ENCODE results near the gene MTMR2. TPM values are rescaled to one million over a fixed set of nuclear protein-coding genes. Genes with fewer than 3 reads are reported as not detected.
A peak's percentile ranks its signal among the peaks of the same experiment; 100 is the strongest.

The MTMR2 gene
- total and polyA plus RNA-seq, 2 donors (not counting 1 experiment from before 2014, with no cell fraction given) = 4.8 to 15.4 TPM

DNA sequence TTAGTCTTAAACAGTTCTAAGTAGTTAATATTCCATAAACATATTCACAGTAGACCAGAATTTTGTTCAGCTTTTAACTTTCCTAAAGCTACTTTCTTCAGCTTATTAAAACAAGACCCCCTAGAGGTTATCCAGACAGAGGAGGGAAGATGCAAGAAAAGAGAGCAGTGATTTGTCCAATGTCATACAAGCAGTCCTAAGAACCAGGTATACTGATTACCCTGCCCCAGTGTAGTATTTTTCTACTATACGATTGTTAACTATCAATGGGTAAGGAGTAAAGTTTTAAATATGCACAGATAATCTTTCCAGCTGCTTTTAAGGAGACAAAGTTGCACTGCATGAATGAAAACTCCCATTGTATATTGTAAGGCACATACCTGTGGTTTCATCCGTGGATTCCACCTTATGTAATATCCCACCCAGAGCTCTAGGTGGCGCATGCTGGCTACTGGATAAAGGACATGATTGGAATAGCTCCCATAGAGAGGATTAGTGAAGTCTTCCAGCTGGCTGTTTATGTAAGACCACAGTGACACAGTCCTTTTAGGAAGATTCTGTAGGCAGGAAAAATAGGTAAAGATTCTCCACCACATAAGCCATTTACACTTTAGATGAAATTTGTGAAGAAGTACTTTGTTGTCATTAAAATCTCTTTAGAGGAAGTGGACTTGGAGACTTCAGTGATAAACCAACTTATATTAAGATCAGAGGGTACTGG, 88.0 kb downstream of the MTMR2 start:
- ChIA-PET CTCF (interaction anchor here (0.7 to 5.1 kb wide), 36 partner anchors 8 to 745 kb away, joined by 3 to 97 read pairs (median 4); partner anchors contain the start of genes CCDC82, CEP57, JRKL and MAML2), POLR2A (interaction anchor here (1.6 kb wide), 1 partner anchor 507 kb away, joined by 4 read pairs; the partner anchor contains the start of gene MAML2)
- H3K36me3 ChIP-seq (replicated peaks in 1 of 2; ENCODE audit: control extremely low read depth in 1 of 2, control insufficient read depth in 1 of 2, extremely low read depth in 1 of 2, insufficient read depth in 2 of 2, low read length in 1 of 2) = peaks cover 0 to 44% of the 10 kb centered on the region in 2 experiments
- no peaks in the 10 kb centered on the region for H4K20me1 ChIP-seq (ENCODE audit: control insufficient read depth, insufficient read depth, low read length, poor library complexity, severe bottlenecking)
- H3K79me2 ChIP-seq (ENCODE audit: control insufficient read depth, insufficient read depth, low read length) = no peaks in the 10 kb centered on the region
- intact Hi-C loops (cut with micrococcal nuclease) = loop anchor here (1.0 to 2.0 kb wide), 3 partner anchors 507 to 590 kb away; partner anchors contain the start of gene MAML2
- TF ChIP-seq, protein P1, sequence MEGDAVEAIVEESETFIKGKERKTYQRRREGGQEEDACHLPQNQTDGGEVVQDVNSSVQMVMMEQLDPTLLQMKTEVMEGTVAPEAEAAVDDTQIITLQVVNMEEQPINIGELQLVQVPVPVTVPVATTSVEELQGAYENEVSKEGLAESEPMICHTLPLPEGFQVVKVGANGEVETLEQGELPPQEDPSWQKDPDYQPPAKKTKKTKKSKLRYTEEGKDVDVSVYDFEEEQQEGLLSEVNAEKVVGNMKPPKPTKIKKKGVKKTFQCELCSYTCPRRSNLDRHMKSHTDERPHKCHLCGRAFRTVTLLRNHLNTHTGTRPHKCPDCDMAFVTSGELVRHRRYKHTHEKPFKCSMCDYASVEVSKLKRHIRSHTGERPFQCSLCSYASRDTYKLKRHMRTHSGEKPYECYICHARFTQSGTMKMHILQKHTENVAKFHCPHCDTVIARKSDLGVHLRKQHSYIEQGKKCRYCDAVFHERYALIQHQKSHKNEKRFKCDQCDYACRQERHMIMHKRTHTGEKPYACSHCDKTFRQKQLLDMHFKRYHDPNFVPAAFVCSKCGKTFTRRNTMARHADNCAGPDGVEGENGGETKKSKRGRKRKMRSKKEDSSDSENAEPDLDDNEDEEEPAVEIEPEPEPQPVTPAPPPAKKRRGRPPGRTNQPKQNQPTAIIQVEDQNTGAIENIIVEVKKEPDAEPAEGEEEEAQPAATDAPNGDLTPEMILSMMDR (IDR thresholded peaks at IDR 0.05) = peak; percentile 92
- TF ChIP-seq EZH2 (IDR thresholded peaks at IDR 0.05; ENCODE audit: borderline replicate concordance, insufficient read depth, low read depth, low read length, poor library complexity, severe bottlenecking) = no peak
- no peaks in the 10 kb centered on the region for H3K4me1 ChIP-seq (ENCODE audit: control insufficient read depth in 2 of 2, insufficient read depth in 2 of 2, low read length in 2 of 2)
- no peak overlapping the region for H2AFZ ChIP-seq (ENCODE audit: insufficient read depth, low read depth, low read length, poor library complexity, severe bottlenecking)
- no peak overlapping the region for H3K4me3 ChIP-seq (ENCODE audit: control extremely low read depth in 1 of 5, extremely low read depth in 1 of 5, insufficient read depth in 1 of 5, low read depth in 2 of 5, low read length in 4 of 5)
- H3K27me3 ChIP-seq (replicated peaks in 1 of 4; ENCODE audit: control extremely low read depth in 1 of 4, control insufficient read depth in 3 of 4, insufficient read depth in 4 of 4, low read length in 3 of 4) = no peaks in the 10 kb centered on the region
- H3K27me3 Mint-ChIP-seq = no peaks in the 10 kb centered on the region
- H3K9me3 Mint-ChIP-seq (ENCODE audit: insufficient read depth) = no peaks in the 10 kb centered on the region
- peak; percentile 67 for DNase-seq
- no peak overlapping the region for H3K27ac Mint-ChIP-seq
- no peak overlapping the region for H3K4me3 Mint-ChIP-seq
- no peaks in the 10 kb centered on the region for H3K9me3 ChIP-seq (ENCODE audit: control extremely low read depth in 1 of 3, control insufficient read depth in 2 of 3, insufficient read depth in 1 of 3, low read length in 2 of 3)
- ATAC-seq (ENCODE audit: low read depth) = peak; percentile 90
- no peak overlapping the region for H3K27ac ChIP-seq (ENCODE audit: low read length in 2 of 2)
- no peak overlapping the region for H3K9ac ChIP-seq (ENCODE audit: low read length)
- WGBS (ENCODE audit: insufficient coverage) = no CpG with 5 or more reads among the region's 3 CpGs
- no peak overlapping the region for H3K4me2 ChIP-seq (replicated peaks; ENCODE audit: low read depth, low read length, poor library complexity, severe bottlenecking)
- no peaks in the 10 kb centered on the region for H3K4me1 Mint-ChIP-seq

DNA sequence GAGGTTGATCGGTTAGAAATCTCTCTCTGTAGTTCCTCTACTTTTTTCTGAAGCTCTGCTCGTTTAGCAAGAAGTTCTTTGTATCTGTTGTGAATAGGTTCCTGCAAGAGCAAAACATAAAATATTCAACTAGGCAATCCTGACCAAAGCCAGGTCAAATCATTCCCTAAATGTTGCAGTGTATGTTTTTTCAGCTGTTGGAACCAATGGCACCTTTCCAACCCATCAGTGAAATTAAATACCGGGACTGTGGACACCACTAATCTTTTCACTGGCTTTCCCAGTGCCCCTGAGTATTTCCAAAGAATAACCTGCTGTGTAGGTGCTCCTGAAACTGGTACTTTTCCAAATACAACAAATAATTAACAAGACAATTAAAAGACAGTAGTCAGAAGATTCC, 88.6 kb downstream of the MTMR2 start:
- DNase-seq = no peak
- H3K4me3 ChIP-seq (ENCODE audit: control extremely low read depth in 1 of 5, extremely low read depth in 1 of 5, insufficient read depth in 1 of 5, low read depth in 2 of 5, low read length in 4 of 5) = no peak overlapping the region
- no peaks in the 10 kb centered on the region for H3K79me2 ChIP-seq (ENCODE audit: control insufficient read depth, insufficient read depth, low read length)
- intact Hi-C loops (cut with micrococcal nuclease) = no loop called here
- Mint-ChIP-seq H3K27me3 (no peaks in the 10 kb centered on the region), H3K9me3 (ENCODE audit: insufficient read depth) (no peaks in the 10 kb centered on the region), H3K27ac (no peak overlapping the region), H3K4me1 (no peaks in the 10 kb centered on the region), H3K4me3 (no peak overlapping the region)
- no peaks in the 10 kb centered on the region for H3K27me3 ChIP-seq (replicated peaks in 1 of 4; ENCODE audit: control extremely low read depth in 1 of 4, control insufficient read depth in 3 of 4, insufficient read depth in 4 of 4, low read length in 3 of 4)
- H3K4me2 ChIP-seq (replicated peaks; ENCODE audit: low read depth, low read length, poor library complexity, severe bottlenecking) = no peak overlapping the region
- POLR2A ChIA-PET = interaction anchor here (1.6 kb wide), 1 partner anchor 508 kb away, joined by 4 read pairs; the partner anchor contains the start of gene MAML2
- ATAC-seq (ENCODE audit: low read depth) = no peak
- WGBS (ENCODE audit: insufficient coverage) = 57% methylated on average over 1 of the region's 3 CpGs
- no peak for TF ChIP-seq EZH2 (IDR thresholded peaks at IDR 0.05; ENCODE audit: borderline replicate concordance, insufficient read depth, low read depth, low read length, poor library complexity, severe bottlenecking)
- TF ChIP-seq, protein P1 (IDR thresholded peaks at IDR 0.05) = no peak
- no peak overlapping the region for H3K9ac ChIP-seq (ENCODE audit: low read length)
- peaks cover 0 to 46% of the 10 kb centered on the region in 2 experiments for H3K36me3 ChIP-seq (replicated peaks in 1 of 2; ENCODE audit: control extremely low read depth in 1 of 2, control insufficient read depth in 1 of 2, extremely low read depth in 1 of 2, insufficient read depth in 2 of 2, low read length in 1 of 2)
- H3K9me3 ChIP-seq (ENCODE audit: control extremely low read depth in 1 of 3, control insufficient read depth in 2 of 3, insufficient read depth in 1 of 3, low read length in 2 of 3) = no peaks in the 10 kb centered on the region
- H3K27ac ChIP-seq (ENCODE audit: low read length in 2 of 2) = no peak overlapping the region
- CTCF ChIA-PET = interaction anchor here (0.7 to 5.1 kb wide), 28 partner anchors 10 to 744 kb away, joined by 3 to 97 read pairs (median 4); partner anchors contain the start of genes CCDC82, CEP57, JRKL and MAML2
- H2AFZ ChIP-seq (ENCODE audit: insufficient read depth, low read depth, low read length, poor library complexity, severe bottlenecking) = no peak overlapping the region
- no peaks in the 10 kb centered on the region for H4K20me1 ChIP-seq (ENCODE audit: control insufficient read depth, insufficient read depth, low read length, poor library complexity, severe bottlenecking)
- no peaks in the 10 kb centered on the region for H3K4me1 ChIP-seq (ENCODE audit: control insufficient read depth in 2 of 2, insufficient read depth in 2 of 2, low read length in 2 of 2)

Data from B cell (primary cell).